Activated CD4-positive, alpha-beta memory T cell treated with anti-CD3 and anti-CD28 coated beads, Interleukin-2, amount 10 ng/mL, durations not matched to agents 7 days and 5 days (primary cell): ENCODE data around the gene OGFRL1. TPM values are rescaled to one million over a fixed set of nuclear protein-coding genes. Genes with fewer than 3 reads are reported as not detected.

ENCODE experiments used
- CTCF ChIA-PET: fragments of 350-600 bp; sonication (Branson Sonifier 250); formaldehyde crosslinking; loops from one replicate; lab custom pipeline; 2021; ENCODE audit warnings: antibody characterized with exemption, inconsistent platforms; lab: Charles Lee
- POLR2A ChIA-PET: fragments of 350-600 bp; sonication (Branson Sonifier 250); formaldehyde crosslinking; loops from one replicate; lab custom pipeline; 2021; ENCODE audit warnings: antibody characterized with exemption; lab: Charles Lee
- DNase-seq: peaks from one replicate; pipeline ENCODE4 v3.0.0-alpha.2; 2020
- H3K27ac Mint-ChIP-seq: one replicate; pipeline ENCODE4 v1.8.0; 2021; ENCODE audit warnings: mild to moderate bottlenecking, mixed read lengths
- H3K27me3 Mint-ChIP-seq: one replicate; pipeline ENCODE4 v1.8.0; 2021; ENCODE audit warnings: mixed read lengths
- H3K36me3 Mint-ChIP-seq: one replicate; pipeline ENCODE4 v1.8.0; 2021; ENCODE audit warnings: low read depth, mixed read lengths
- H3K4me1 Mint-ChIP-seq: one replicate; pipeline ENCODE4 v1.8.0; 2021; ENCODE audit warnings: mixed read lengths
- H3K4me3 Mint-ChIP-seq: one replicate; pipeline ENCODE4 v1.8.0; 2021; ENCODE audit warnings: mild to moderate bottlenecking, mixed read lengths
- H3K9me3 Mint-ChIP-seq: one replicate; pipeline ENCODE4 v1.8.0; 2021; ENCODE audit warnings: mixed read lengths
- total RNA-seq, 2 experiments: library from RNA; stranded (reverse); gene quantifications; one replicate each; pipeline ENCODE4 v1.2.3, GENCODE V29; 2021

OGFRL1 gene
- total RNA-seq, 2 experiments from 2014 or later: 9.9 to 11.7 TPM

DNA sequence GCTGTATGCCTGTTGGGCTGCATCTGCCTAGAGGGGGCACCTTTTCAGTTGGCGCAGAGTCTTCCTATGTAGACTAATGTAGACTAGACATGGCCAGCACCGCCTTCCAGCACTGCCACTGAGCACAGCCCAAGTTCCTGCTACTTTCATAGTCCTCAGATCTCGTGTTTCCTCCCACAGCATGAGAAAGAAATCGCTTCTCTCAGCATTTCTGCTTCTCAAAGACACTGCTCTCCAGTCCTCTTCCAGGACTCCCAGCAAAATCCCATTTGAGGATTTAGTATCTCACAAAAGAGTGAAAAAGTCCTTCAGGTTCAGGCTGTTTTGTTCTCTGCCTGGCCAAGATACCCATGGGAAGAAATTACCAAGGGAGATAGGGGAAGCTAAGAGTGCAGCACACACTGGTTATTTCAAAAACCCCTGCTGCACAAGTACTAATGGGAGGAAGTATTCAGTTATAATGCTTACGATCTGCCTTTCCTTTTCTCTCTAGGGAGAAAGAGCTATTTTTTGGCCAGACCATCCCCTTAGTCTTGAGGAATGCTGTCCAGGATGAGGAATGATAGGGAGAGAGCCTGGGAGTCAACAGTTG lies 35.7 kb downstream of the OGFRL1 start:
- Mint-ChIP-seq H3K27ac (no peak overlapping the region), H3K4me3 (no peak overlapping the region), H3K27me3 (peaks cover 5% of the 10 kb centered on the region), H3K36me3 (no peaks in the 10 kb centered on the region), H3K4me1 (no peaks in the 10 kb centered on the region), H3K9me3 (no peaks in the 10 kb centered on the region)
- POLR2A ChIA-PET: no interaction called here
- DNase-seq: no peak
- CTCF ChIA-PET: no interaction called here

DNA sequence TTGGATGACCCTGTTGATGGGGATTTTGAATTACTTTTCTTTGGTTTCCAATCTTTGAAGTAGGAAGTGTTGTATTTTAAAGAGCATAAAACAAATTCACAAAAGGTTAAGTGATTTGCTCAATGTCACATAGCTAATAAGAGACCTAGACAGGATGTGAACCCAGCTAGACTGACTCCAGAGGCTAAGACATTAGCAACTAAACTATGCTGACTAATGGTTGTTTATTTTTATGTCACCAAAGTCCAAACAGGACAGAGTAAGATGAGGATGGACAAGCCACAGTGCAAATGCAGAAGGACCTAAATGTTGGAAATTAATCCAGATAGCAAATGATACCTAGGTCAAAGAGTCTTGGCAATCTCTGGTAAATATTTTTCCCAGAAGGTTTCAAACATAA lies 38.0 kb downstream of the OGFRL1 start:
- H3K36me3 Mint-ChIP-seq: no peaks in the 10 kb centered on the region
- CTCF ChIA-PET: no interaction called here
- no peak overlapping the region for H3K27ac Mint-ChIP-seq
- H3K9me3 Mint-ChIP-seq: no peaks in the 10 kb centered on the region
- H3K27me3 Mint-ChIP-seq: peaks cover 6% of the 10 kb centered on the region
- DNase-seq: no peak
- H3K4me3 Mint-ChIP-seq: no peak overlapping the region
- no peaks in the 10 kb centered on the region for H3K4me1 Mint-ChIP-seq
- POLR2A ChIA-PET: no interaction called here

DNA sequence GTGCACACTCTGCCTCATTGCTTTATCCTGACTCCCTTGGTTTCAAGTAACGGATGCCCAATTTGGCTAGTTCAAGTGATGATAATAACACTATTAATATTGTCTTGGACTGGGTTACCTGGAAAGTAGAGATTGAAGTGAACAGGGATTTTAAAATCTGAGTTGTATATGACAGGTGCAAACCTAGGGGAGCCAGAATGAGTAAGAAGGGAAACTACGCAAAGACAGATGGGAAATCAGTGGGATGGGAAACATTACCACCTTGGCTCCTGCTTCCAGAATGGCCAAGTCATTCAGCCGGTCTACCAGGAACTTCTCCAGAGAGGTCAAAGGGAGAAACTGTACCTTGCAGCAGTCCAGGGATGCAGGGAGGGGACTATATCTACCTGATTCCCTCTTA lies 41.9 kb downstream of the OGFRL1 start:
- ChIA-PET CTCF (no interaction called here), POLR2A (no interaction called here)
- no peaks in the 10 kb centered on the region for H3K9me3 Mint-ChIP-seq
- no peaks in the 10 kb centered on the region for H3K4me1 Mint-ChIP-seq
- H3K27ac Mint-ChIP-seq: no peak overlapping the region
- H3K4me3 Mint-ChIP-seq: no peak overlapping the region
- DNase-seq: no peak
- H3K27me3 Mint-ChIP-seq: peaks cover 6% of the 10 kb centered on the region
- no peaks in the 10 kb centered on the region for H3K36me3 Mint-ChIP-seq

DNA sequence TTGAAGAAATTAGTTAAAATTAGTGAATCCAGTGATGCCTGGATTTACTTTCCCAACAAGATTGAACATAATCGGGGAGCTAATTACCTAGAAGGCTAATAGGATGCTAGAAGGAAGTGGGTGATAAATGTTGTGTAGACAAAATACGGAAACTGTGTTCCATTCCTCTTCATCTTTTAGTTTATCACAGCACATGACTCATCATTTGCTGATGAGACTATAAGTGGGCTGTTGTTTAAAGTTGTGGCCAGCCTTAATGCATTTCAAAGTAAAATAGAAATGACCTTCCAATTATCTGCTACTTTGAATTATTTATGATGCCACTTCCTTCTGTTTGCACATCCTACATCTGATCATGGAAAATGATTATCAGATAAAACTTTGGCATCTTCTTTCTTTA lies 43.4 kb downstream of the OGFRL1 start:
- Mint-ChIP-seq H3K27ac (no peak overlapping the region), H3K9me3 (no peaks in the 10 kb centered on the region), H3K4me1 (no peaks in the 10 kb centered on the region), H3K27me3 (peaks cover 6% of the 10 kb centered on the region), H3K4me3 (no peak overlapping the region), H3K36me3 (no peaks in the 10 kb centered on the region)
- CTCF ChIA-PET: no interaction called here
- POLR2A ChIA-PET: no interaction called here
- DNase-seq: no peak

DNA sequence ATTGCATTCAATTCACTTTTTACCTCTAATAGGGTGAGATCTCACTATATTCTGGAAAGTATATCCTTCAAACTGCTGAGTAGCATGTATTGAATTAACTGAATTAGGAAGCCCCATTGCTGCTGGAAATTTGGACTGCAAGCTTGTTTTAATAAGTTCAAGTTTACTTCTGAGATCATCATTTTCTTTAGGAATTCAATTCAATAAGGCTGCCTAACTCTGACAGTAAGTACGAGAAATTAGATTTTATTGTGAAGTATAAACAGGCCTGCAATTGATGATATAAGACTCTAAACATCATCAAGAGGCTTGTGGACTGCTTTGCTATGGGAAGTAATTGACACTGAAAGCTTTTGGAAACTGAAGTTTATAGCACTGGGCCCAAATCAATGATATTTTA lies 44.4 kb downstream of the OGFRL1 start:
- H3K4me3 Mint-ChIP-seq: no peak overlapping the region
- no peaks in the 10 kb centered on the region for H3K36me3 Mint-ChIP-seq
- no peak overlapping the region for H3K27ac Mint-ChIP-seq
- no peak for DNase-seq
- no peaks in the 10 kb centered on the region for H3K9me3 Mint-ChIP-seq
- no peaks in the 10 kb centered on the region for H3K4me1 Mint-ChIP-seq
- ChIA-PET POLR2A (no interaction called here), CTCF (no interaction called here)
- peaks cover 7% of the 10 kb centered on the region for H3K27me3 Mint-ChIP-seq

DNA sequence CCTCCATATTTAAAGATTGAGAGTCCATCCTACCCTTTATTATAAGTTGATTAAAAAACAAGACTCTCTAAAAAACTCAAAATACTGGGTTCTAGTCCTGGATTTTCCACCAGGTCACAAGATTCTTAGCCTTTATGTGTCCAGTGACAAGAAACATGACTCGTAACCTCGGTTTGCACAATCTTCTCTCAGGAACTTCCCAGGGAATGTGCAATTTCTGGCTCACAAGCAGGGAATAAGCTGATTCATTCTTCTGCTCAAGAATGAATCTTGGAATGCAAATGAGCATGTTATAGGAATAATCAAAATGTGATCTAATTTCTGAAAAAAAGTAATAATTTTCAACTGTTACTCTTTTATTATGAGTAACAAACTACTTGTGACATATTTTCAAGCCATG lies 45.1 kb downstream of the OGFRL1 start:
- H3K27ac Mint-ChIP-seq: no peak overlapping the region
- H3K27me3 Mint-ChIP-seq: peaks cover 10% of the 10 kb centered on the region
- no peaks in the 10 kb centered on the region for H3K4me1 Mint-ChIP-seq
- H3K36me3 Mint-ChIP-seq: no peaks in the 10 kb centered on the region
- no peak for DNase-seq
- no peak overlapping the region for H3K4me3 Mint-ChIP-seq
- H3K9me3 Mint-ChIP-seq: no peaks in the 10 kb centered on the region
- CTCF ChIA-PET: no interaction called here
- POLR2A ChIA-PET: no interaction called here

DNA sequence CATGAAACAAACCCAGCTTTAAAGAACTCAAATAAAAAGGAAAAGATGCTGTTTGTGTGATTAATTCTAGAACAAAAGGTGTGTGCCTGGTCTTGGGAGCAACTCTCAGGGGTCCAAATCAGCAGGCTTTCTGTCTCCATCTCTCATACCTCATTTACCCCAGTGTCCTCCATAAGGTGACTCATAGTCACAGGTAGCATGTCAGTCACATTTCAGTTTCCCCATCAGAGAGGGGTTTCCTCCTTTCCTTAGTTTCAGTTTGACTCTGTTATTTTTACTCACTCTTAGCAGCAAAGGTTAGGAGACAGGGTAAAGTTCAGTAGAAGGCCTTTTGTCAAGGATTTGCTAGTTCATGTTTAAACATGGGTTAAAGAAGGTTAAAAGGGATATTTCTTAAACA lies 46.2 kb downstream of the OGFRL1 start:
- Mint-ChIP-seq H3K27ac (no peak overlapping the region), H3K9me3 (no peaks in the 10 kb centered on the region), H3K4me3 (no peak overlapping the region), H3K4me1 (no peaks in the 10 kb centered on the region), H3K36me3 (no peaks in the 10 kb centered on the region), H3K27me3 (peaks cover 4% of the 10 kb centered on the region)
- no peak for DNase-seq
- ChIA-PET POLR2A (no interaction called here), CTCF (no interaction called here)

DNA sequence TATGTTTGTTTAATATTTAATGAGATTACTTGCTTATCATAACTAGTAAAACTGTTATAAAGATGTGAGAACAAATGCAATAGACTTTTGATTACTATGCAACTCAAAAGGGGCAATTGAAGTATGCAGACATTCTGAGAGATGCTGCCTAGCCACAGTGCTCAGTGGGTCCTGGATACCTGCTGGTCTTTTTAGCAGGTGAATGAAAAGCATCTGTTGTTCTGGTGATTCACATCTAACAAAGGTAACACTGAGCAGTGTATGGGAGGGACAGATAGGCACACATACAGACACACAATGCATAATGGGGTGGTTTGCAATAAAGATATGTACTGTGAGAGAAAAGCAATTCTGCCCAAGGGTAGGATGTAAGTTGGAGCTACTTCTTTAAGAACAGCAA lies 46.9 kb downstream of the OGFRL1 start:
- Mint-ChIP-seq H3K27ac (no peak overlapping the region), H3K27me3 (peaks cover 4% of the 10 kb centered on the region), H3K36me3 (no peaks in the 10 kb centered on the region), H3K4me1 (no peaks in the 10 kb centered on the region), H3K4me3 (no peak overlapping the region), H3K9me3 (no peaks in the 10 kb centered on the region)
- ChIA-PET CTCF (interaction anchor here (1.3 kb wide), 1 partner anchor 9 kb away, joined by 3 read pairs; no protein-coding TSS in a partner anchor), POLR2A (no interaction called here)
- DNase-seq: no peak

DNA sequence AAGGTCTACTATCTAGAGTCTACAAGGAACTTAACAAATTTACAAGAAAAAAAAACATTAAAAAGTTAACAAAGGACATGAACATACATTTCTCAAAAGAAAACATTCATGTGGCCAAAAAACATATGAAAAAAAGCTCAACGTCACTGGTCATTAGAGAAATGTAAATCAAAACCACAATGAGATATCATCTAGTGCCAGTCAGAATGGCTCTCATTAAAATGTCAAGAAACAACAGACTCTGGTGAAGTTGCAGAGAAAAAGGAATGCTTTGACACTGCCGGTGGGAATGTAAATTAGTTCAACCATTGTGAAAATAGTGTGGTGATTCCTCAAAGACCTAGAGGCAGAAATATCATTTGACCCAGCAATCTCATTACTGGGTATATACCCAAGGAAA lies 48.3 kb downstream of the OGFRL1 start:
- Mint-ChIP-seq H3K4me3 (no peak overlapping the region), H3K9me3 (no peaks in the 10 kb centered on the region), H3K36me3 (no peaks in the 10 kb centered on the region), H3K4me1 (no peaks in the 10 kb centered on the region), H3K27me3 (peaks cover 4% of the 10 kb centered on the region), H3K27ac (no peak overlapping the region)
- ChIA-PET CTCF (no interaction called here), POLR2A (no interaction called here)
- DNase-seq: no peak

DNA sequence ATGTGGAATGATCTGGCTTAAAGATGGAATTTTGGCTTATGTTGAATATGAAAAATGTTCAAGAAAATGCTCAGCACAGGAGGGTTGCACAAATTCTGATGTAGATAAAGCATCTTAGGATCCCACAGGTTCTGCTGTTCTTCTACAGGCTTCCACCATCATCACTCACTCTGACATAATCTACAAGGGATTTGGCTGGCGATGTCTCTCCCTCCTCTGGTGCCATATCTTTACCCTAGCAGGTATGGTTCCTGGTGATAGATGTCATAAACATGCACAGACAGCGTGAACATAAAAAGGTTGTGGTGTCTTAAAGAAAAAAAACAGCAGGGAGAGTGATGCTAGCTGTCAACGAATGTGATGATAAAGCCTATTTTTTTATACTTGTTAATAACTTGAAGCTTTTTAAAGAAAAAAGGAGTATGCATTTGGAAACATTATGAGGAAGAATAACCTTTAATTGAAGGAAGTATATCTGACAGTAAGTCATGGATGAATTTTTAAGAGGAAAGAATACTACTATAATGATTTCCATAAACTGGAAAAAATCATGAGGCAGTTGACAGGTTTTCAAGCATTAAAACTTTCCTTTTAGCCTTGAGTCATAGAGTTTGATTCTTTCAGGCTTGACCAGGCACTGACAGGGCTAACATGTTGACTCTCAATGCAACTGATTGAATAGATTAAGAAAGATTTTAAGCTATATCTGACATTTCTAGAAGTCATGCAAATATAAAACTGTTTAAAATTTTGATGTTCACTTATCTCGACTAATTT lies 50.1 kb downstream of the OGFRL1 start:
- H3K36me3 Mint-ChIP-seq: no peaks in the 10 kb centered on the region
- DNase-seq: no peak
- H3K27ac Mint-ChIP-seq: no peak overlapping the region
- H3K4me1 Mint-ChIP-seq: no peaks in the 10 kb centered on the region
- POLR2A ChIA-PET: no interaction called here
- CTCF ChIA-PET: no interaction called here
- H3K9me3 Mint-ChIP-seq: no peaks in the 10 kb centered on the region
- H3K4me3 Mint-ChIP-seq: no peak overlapping the region
- H3K27me3 Mint-ChIP-seq: peaks cover 5% of the 10 kb centered on the region

DNA sequence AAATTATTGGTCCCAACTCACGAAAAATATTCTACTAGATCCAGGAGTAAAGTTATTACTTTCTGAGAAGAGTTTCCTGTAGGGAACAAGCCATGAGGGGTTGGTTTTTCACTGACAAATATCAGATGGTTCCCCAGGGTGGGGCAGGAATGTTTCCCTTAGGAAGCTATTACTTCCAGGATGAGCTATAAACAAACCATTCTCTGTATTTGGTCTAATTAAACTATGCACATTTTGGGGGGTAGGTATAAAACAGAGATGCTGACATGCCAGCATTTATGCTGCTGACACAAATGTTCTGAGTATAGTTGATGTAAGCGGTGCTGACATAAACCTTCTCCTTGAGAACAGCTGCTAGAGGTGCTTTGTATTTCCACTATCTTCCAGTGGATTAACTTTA lies 54.2 kb downstream of the OGFRL1 start:
- no peaks in the 10 kb centered on the region for H3K36me3 Mint-ChIP-seq
- no peak for DNase-seq
- peaks cover 13% of the 10 kb centered on the region for H3K27me3 Mint-ChIP-seq
- no peaks in the 10 kb centered on the region for H3K9me3 Mint-ChIP-seq
- H3K27ac Mint-ChIP-seq: no peak overlapping the region
- H3K4me3 Mint-ChIP-seq: no peak overlapping the region
- CTCF ChIA-PET: interaction anchor here (2.2 kb wide), 1 partner anchor 8 kb away, joined by 6 read pairs; no protein-coding TSS in a partner anchor
- H3K4me1 Mint-ChIP-seq: no peaks in the 10 kb centered on the region
- POLR2A ChIA-PET: no interaction called here

DNA sequence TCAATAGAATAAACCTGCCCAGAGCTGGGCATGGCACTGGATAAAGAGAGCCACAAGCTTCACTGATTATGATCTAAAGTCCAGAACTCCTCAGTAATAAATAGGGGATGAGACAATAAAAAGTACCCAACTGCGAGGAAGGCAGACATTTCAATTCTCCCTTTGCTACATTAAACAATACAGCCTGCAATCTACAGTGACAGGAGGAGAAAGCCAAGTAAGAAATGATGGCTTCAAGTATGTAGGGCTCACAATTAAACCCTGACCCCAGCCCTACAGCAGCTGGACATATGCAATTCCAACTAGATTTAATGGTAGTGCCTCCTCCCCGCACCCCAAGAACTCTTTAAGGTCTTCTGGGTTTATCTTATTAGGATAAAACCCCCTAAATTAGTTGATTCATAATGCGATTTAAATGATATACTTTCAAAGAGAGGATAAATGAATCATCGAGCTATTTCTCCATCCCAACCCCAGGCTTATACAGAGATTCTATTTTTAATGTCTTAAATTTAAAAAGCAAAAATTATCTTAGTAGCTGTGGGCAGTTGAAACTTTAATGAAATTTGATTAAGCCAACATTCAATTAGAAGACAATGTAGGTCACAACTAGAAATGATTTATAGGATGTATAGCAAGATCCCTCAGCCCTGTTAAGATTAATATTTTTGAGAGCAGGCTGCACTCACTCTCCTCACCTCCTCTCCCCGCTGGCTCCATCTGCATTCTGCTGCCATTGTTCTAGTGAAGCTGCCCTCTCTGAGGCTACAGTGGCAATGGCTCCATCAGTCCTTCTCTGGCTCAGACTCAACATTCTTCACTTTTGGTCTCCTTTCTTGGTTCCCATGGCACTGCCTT lies 57.1 kb downstream of the OGFRL1 start:
- Mint-ChIP-seq H3K9me3 (no peaks in the 10 kb centered on the region), H3K4me1 (no peaks in the 10 kb centered on the region), H3K27me3 (peaks cover 9% of the 10 kb centered on the region), H3K36me3 (no peaks in the 10 kb centered on the region), H3K27ac (no peak overlapping the region), H3K4me3 (no peak overlapping the region)
- POLR2A ChIA-PET: no interaction called here
- CTCF ChIA-PET: interaction anchor here (1.1 to 1.2 kb wide), 2 partner anchors 10 to 58 kb away, joined by 3 read pairs; partner anchors contain the start of gene OGFRL1
- DNase-seq: no peak

DNA sequence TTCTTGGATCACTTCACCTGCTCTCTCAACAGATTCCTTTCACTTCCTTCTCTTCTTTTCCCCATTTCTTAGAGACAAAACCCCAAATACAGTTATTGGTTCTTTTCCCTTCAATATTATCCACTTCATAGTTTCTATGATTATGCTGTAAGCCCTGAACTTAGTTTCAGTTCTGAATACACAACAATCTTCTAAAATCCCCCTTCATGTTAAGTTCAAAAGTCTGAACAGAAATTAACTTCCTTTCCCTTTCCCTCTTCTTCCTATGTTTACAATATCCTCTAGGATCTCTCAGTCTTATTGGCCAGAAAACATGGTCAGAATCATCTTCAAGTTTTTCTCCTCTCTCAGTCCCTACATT lies 57.7 kb downstream of the OGFRL1 start:
- POLR2A ChIA-PET: no interaction called here
- H3K4me3 Mint-ChIP-seq: no peak overlapping the region
- no peak for DNase-seq
- H3K36me3 Mint-ChIP-seq: no peaks in the 10 kb centered on the region
- H3K9me3 Mint-ChIP-seq: no peaks in the 10 kb centered on the region
- peaks cover 9% of the 10 kb centered on the region for H3K27me3 Mint-ChIP-seq
- CTCF ChIA-PET: no interaction called here
- no peaks in the 10 kb centered on the region for H3K4me1 Mint-ChIP-seq
- no peak overlapping the region for H3K27ac Mint-ChIP-seq
